Esophagus squamous epithelium (tissue), 5 donors: Measurements from ENCODE around the gene TFF3. TPM values are rescaled to one million over a fixed set of nuclear protein-coding genes. Genes with fewer than 3 reads are reported as not detected.

Experiments used
- DNase-seq: peaks from one replicate; lab custom pipeline; 2025; lab: John Stamatoyannopoulos, UW
- H3K27ac ChIP-seq, 4 donors: fragments of 200-600 bp; sonication (generic); one replicate each; pipeline ENCODE4 v1.5.1; 2016 to 2019; ENCODE audit warnings: mild to moderate bottlenecking in 1 of 4
- H3K27me3 ChIP-seq, 4 donors: fragments of 200-600 bp; sonication (generic); 1 replicate in 3 of 4; 2 replicates in 1 of 4; pipeline versions ENCODE4 v1.5.1 to v1.6.0; 2017 to 2021; ENCODE audit warnings: antibody characterized with exemption in 1 of 4
- H3K36me3 ChIP-seq, 3 donors: fragments of 200-600 bp; sonication (generic); one replicate each; pipeline ENCODE4 v1.5.1; 2016 to 2019
- H3K4me1 ChIP-seq, 3 donors: fragments of 200-600 bp; sonication (generic); one replicate each; pipeline ENCODE4 v1.5.1; 2017 to 2019
- H3K4me3 ChIP-seq, 4 donors: fragments of 200-600 bp; sonication (generic); 1 replicate in 3 of 4; 2 replicates in 1 of 4; pipeline ENCODE4 v1.5.1; 2016 to 2019; ENCODE audit warnings: mild to moderate bottlenecking in 2 of 4, moderate library complexity in 1 of 4
- H3K9me3 ChIP-seq, 3 donors: fragments of 200-600 bp; sonication (generic); one replicate each; pipeline ENCODE4 v1.5.1; 2016 to 2019
- CTCF ChIP-seq, 6 experiments: fragments of 450-650 bp in 4 of 6; fragments of 200-600 bp in 2 of 6; sonication (generic) in 2 of 6; IDR thresholded peaks; one replicate each; pipeline ENCODE4 v1.5.1; 2016 to 2019; ENCODE audit warnings: antibody characterized with exemption in 6 of 6, mild to moderate bottlenecking in 4 of 6, moderate library complexity in 4 of 6
- POLR2A ChIP-seq, 4 donors: fragments of 450-650 bp; IDR thresholded peaks; one replicate each; pipeline ENCODE4 v1.6.1; 2017; ENCODE audit warnings: antibody characterized with exemption in 4 of 4, mild to moderate bottlenecking in 4 of 4, moderate library complexity in 3 of 4
- WGBS, 2 donors: methylation state at CpG; one replicate each; pipeline ENCODE4 v1.1.5; 2018; 5-methylcytosine and 5-hydroxymethylcytosine counted together
- intact Hi-C: fragments of 100-400 bp; cut with DNase I; formaldehyde crosslinking; loops from one replicate; pipeline ENCODE4 v1.15.0; 2022
- total RNA-seq, 4 donors: library from RNA; depleted of rRNA; stranded (reverse); fragments of >200 nt; gene quantifications; one replicate each; pipeline ENCODE4 v1.1.0, GENCODE V29; 2016
- donor health status: DM: yes; HTN: yes; CAD: no.

The TFF3 gene
- total RNA-seq, 4 donors from 2014 or later, result 1.4 to 15.1 (median 7.2) TPM; not detected in 1

GRCh38 chr21:42338729-42339715, 23.8 kb upstream of the TFF3 start:
- no peaks in the 10 kb centered on the region for H3K9me3 ChIP-seq
- no peak for DNase-seq
- H3K27ac ChIP-seq, result no peak overlapping the region
- WGBS, 2 donors, result 72 to 93% methylated on average over 11 to 12 of the region's 17 CpGs
- H3K27me3 ChIP-seq, result peaks cover 0 to 30% (median 0%) of the 10 kb centered on the region in 4 donors
- H3K4me3 ChIP-seq, result no peak overlapping the region
- no peak for TF ChIP-seq CTCF (IDR thresholded peaks at IDR 0.05)
- no peak for TF ChIP-seq POLR2A (IDR thresholded peaks at IDR 0.05)
- H3K4me1 ChIP-seq, result peaks cover 6 to 30% (median 9%) of the 10 kb centered on the region in 3 donors
- no peaks in the 10 kb centered on the region for H3K36me3 ChIP-seq
- intact Hi-C loops, result loop anchor here (10.0 kb wide), 1 partner anchor 196 kb away; no protein-coding TSS in a partner anchor

DNA sequence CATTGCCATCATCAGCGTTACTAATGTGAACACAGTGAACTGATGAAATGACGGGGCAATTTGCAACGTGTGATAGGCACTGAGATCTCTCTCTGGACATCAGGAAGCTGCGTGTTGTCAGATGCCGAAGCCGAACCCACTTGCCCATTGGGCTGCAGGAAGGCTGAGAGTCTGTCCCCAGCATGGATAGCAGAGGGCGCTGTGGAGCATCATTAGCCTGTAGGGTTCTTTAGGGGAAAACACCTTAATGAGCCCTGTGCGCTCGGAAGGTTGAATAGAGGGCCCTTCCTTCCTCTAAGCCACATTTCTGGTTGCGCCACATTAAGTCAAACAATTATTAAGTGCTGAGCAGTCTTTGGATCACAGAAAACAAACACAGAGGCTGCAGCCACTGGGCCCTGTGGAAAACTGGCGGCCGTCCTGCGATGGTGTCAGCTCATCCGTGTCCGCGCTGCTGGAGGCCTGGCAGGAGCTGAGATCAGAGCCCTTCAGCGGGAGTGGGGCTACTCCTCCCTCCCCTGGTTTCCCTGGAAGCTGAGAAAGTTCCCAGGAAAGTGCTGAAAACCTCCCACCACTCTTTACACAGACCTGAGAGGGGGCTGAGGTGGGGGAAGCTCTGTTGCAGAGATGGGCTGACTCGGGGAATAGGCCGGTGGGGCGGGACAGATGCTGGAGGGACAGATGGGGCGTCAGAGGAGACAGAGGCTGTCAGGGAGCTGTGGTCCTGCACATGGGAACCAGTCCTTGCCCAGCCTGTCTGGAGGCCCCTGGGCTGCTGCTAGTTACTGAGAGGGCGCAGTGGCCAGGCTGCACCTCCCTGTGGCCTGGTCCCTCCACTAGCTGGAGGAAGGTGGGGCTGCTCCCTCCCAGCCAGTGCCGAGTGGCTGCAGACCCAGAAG, 22.9 kb upstream of the TFF3 start:
- H3K36me3 ChIP-seq, result no peaks in the 10 kb centered on the region
- TF ChIP-seq CTCF (IDR thresholded peaks at IDR 0.05), result peak; percentile 55 to 85 (median 70)
- no peak for TF ChIP-seq POLR2A (IDR thresholded peaks at IDR 0.05)
- intact Hi-C loops, result loop anchor here (10.0 kb wide), 1 partner anchor 197 kb away; no protein-coding TSS in a partner anchor
- peak; percentile 14 for DNase-seq
- WGBS, 2 donors, result 5 to 16% methylated on average over 7 to 16 of the region's 23 CpGs
- peaks cover 0 to 39% (median 0%) of the 10 kb centered on the region in 4 donors for H3K27me3 ChIP-seq
- H3K4me1 ChIP-seq, result peaks cover 6 to 30% (median 9%) of the 10 kb centered on the region in 3 donors
- peak overlapping the region in 1 of 4 donors; percentile 19 for H3K4me3 ChIP-seq
- H3K9me3 ChIP-seq, result no peaks in the 10 kb centered on the region
- H3K27ac ChIP-seq, result peak overlapping the region in 2 of 4 donors; percentile 10 to 69

- TF ChIP-seq CTCF (IDR thresholded peaks at IDR 0.05) (no peak), POLR2A (IDR thresholded peaks at IDR 0.05) (no peak)
- Histone ChIP-seq H3K4me3 (no peak overlapping the region), H3K27ac (no peak overlapping the region), H3K27me3 (peaks cover 0 to 48% (median 0%) of the 10 kb centered on the region in 4 donors), H3K9me3 (no peaks in the 10 kb centered on the region), H3K4me1 (peaks cover 6 to 30% (median 9%) of the 10 kb centered on the region in 3 donors), H3K36me3 (no peaks in the 10 kb centered on the region)
- DNase-seq, result no peak
- intact Hi-C loops, result loop anchor here (10.0 kb wide), 1 partner anchor 198 kb away; no protein-coding TSS in a partner anchor
- WGBS, 2 donors, result 66 to 74% methylated on average over 4 of the region's 4 CpGs
These were observed 22.1 kb upstream of the TFF3 start for GRCh38 chr21:42337276-42337675.

- 49 to 53% methylated on average over 10 of the region's 10 CpGs for WGBS, 2 donors
- DNase-seq, result no peak
- Histone ChIP-seq H3K27ac (no peak overlapping the region), H3K36me3 (no peaks in the 10 kb centered on the region), H3K4me1 (peaks cover 6 to 30% (median 9%) of the 10 kb centered on the region in 3 donors), H3K27me3 (peaks cover 0 to 60% (median 0%) of the 10 kb centered on the region in 4 donors), H3K9me3 (no peaks in the 10 kb centered on the region), H3K4me3 (no peak overlapping the region)
- intact Hi-C loops, result loop anchor here (10.0 kb wide), 1 partner anchor 199 kb away; no protein-coding TSS in a partner anchor
- no peak for TF ChIP-seq POLR2A (IDR thresholded peaks at IDR 0.05)
- no peak for TF ChIP-seq CTCF (IDR thresholded peaks at IDR 0.05)
These were observed 20.8 kb upstream of the TFF3 start for GRCh38 chr21:42336054-42336453.
